Neutrophil (primary cell): ENCODE measurements around the gene FGF14.

ENCODE experiments used
- H3K27ac ChIP-seq: fragments of 200-600 bp; sonication (generic); 2 replicates; pipeline ENCODE4 v1.5.1; 2016; ENCODE audit warnings: mild to moderate bottlenecking, moderate library complexity
- H3K27me3 ChIP-seq: fragments of 200-600 bp; sonication (generic); 2 replicates; pipeline ENCODE4 v1.6.0; 2016; ENCODE audit warnings: mild to moderate bottlenecking
- H3K36me3 ChIP-seq: fragments of 200-600 bp; sonication (generic); 2 replicates; pipeline ENCODE4 v1.5.1; 2017
- H3K4me1 ChIP-seq, 2 experiments: fragments of 200-600 bp in 1 of 2; sonication (generic) in 1 of 2; 1 replicate in 1 of 2; 2 replicates in 1 of 2; pipeline versions ENCODE4 v1.5.1 to v1.6.1; 2013 to 2016; ENCODE audit warnings: low read depth in 1 of 2, low read length in 1 of 2, mild to moderate bottlenecking in 1 of 2, moderate library complexity in 1 of 2; ENCODE audit not compliant: control insufficient read depth in 1 of 2, insufficient read depth in 1 of 2
- H3K4me3 ChIP-seq, 2 experiments: fragments of 200-600 bp in 1 of 2; sonication (generic) in 1 of 2; 1 replicate in 1 of 2; 2 replicates in 1 of 2; pipeline ENCODE4 v1.5.1; 2013 to 2016; ENCODE audit warnings: low read depth in 1 of 2, low read length in 1 of 2, mild to moderate bottlenecking in 1 of 2, moderate library complexity in 1 of 2
- H3K9me3 ChIP-seq: fragments of 200-600 bp; sonication (generic); 2 replicates; pipeline ENCODE4 v1.5.1; 2016
- TF ChIP-seq, protein P1 (sequence below): fragments of 200-600 bp; sonication (generic); IDR thresholded peaks from 2 replicates; pipeline ENCODE4 v1.5.1; 2016; ENCODE audit warnings: antibody characterized with exemption

FGF14 gene

DNA sequence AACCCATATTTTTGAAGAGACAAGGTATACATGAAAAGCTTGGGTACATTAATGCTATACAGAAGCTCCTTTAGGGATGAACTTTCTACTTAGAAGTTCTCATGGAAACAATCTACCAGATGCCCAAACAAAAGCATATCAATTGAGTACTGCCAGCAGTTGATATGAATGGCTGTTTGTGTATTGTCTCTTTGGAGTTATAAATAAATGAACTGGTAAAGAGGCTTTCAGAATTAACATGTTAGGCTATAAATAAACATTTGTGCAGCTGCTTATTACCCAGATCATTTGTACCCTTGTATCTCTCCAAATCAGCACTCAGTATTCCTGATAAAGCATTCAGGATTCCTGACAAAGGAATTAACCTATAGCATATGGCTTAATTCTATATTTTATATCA is 418.9 kb downstream of the FGF14 start:
- TF ChIP-seq, protein P1, sequence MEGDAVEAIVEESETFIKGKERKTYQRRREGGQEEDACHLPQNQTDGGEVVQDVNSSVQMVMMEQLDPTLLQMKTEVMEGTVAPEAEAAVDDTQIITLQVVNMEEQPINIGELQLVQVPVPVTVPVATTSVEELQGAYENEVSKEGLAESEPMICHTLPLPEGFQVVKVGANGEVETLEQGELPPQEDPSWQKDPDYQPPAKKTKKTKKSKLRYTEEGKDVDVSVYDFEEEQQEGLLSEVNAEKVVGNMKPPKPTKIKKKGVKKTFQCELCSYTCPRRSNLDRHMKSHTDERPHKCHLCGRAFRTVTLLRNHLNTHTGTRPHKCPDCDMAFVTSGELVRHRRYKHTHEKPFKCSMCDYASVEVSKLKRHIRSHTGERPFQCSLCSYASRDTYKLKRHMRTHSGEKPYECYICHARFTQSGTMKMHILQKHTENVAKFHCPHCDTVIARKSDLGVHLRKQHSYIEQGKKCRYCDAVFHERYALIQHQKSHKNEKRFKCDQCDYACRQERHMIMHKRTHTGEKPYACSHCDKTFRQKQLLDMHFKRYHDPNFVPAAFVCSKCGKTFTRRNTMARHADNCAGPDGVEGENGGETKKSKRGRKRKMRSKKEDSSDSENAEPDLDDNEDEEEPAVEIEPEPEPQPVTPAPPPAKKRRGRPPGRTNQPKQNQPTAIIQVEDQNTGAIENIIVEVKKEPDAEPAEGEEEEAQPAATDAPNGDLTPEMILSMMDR: no peak
- Histone ChIP-seq H3K9me3 (no peaks in the 10 kb centered on the region), H3K27me3 (no peaks in the 10 kb centered on the region), H3K36me3 (no peaks in the 10 kb centered on the region), H3K4me1 (no peaks in the 10 kb centered on the region), H3K27ac (no peak overlapping the region), H3K4me3 (no peak overlapping the region)

DNA sequence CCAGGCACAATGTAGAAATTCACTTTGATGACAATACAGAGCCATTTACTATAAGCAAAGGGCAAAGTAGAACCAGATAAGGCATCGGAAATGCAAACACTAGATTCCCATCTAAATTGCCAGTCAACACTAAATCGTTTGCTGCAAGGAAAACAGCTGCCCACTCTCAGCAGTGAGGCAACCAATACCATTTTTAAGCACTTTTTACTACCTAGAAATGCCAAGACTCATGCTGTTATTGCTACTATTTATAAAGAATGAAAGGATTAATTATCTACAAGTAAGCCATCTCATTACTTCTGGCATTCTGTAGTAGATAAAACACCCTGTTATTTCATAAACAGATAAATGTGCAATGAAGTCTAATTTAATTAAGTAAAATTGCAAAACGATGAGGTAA is 422.0 kb downstream of the FGF14 start:
- H3K27ac ChIP-seq: no peak overlapping the region
- no peaks in the 10 kb centered on the region for H3K4me1 ChIP-seq
- H3K9me3 ChIP-seq: no peaks in the 10 kb centered on the region
- no peak overlapping the region for H3K4me3 ChIP-seq
- H3K36me3 ChIP-seq: no peaks in the 10 kb centered on the region
- no peaks in the 10 kb centered on the region for H3K27me3 ChIP-seq
- TF ChIP-seq, protein P1: no peak

DNA sequence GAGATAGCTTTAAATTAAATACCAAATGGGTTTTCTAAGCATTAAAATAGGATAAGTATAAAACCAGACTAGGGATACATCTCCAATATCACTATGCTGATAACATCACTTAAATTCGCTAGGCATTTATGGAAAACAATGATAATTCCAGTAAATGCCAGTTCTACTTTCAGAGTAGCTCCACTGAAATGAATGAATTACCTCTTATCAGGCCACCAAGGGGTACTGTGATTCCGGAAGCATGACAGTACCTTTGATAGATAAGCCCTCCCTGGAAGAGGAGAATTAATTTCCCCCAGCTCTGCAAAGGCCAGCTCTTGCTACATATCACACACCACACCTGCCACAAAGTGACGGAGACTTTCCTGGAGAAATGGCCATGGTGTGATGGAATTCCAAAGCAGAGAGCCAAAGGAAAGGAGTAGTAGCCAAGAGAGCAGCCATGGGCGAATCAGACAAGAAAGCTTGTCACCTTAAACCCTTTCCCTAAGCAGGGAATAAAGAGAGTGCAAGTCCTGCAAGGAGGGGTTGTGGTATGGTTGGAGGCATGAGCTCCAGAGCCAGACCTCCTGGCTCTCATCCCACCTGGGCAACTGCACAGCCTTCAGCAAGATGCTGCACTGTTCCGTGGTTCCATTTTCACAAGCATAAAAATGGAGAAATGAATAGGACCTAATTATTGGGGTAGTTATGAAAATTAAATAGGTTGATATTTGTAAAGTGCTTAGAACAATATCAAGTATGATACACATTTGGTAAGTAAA is 423.1 kb downstream of the FGF14 start:
- no peaks in the 10 kb centered on the region for H3K4me1 ChIP-seq
- H3K27me3 ChIP-seq: no peaks in the 10 kb centered on the region
- no peak overlapping the region for H3K27ac ChIP-seq
- TF ChIP-seq, protein P1: no peak
- no peak overlapping the region for H3K4me3 ChIP-seq
- no peaks in the 10 kb centered on the region for H3K36me3 ChIP-seq
- H3K9me3 ChIP-seq: no peaks in the 10 kb centered on the region

DNA sequence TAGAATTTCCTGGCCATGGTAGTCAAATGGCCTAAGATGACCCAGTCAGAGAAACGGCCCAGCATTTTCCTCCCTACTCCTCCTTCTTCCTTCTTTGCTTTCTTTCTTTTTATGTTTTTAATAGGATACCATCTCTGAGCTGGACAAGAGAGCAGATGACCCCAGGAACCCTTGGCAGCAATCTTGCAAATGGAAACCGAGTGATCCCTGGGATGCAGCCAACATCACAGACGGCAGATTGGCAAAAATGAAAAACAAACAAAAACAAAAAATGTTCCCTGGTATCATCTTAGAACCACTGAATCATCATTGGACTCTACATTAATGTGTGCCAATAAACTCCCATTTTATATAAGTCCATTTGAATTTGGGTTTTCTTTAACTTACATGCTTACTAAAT is 424.4 kb downstream of the FGF14 start:
- Histone ChIP-seq H3K27me3 (no peaks in the 10 kb centered on the region), H3K27ac (no peak overlapping the region), H3K9me3 (no peaks in the 10 kb centered on the region), H3K4me1 (no peaks in the 10 kb centered on the region), H3K36me3 (no peaks in the 10 kb centered on the region), H3K4me3 (no peak overlapping the region)
- TF ChIP-seq, protein P1: no peak

DNA sequence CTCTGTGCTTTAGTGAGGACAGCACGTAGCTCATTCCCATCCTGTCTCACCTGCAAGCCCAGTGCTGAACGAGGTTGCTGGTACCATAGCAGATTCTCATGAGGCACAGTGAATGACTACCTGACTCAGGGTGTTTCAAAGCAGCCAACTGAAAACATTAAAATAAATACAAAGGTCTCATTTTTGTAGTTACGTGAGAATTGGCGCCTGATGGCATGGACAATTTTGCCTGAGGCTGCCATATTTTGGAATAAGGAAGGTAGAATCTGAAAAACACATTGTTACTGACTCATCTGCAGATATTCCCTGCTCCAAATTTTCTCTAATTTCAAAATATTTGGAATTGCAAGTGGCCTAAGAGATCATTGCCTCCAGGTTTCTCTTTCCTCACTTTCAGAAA is 429.7 kb downstream of the FGF14 start:
- H3K27ac ChIP-seq: no peak overlapping the region
- no peaks in the 10 kb centered on the region for H3K27me3 ChIP-seq
- no peaks in the 10 kb centered on the region for H3K9me3 ChIP-seq
- H3K36me3 ChIP-seq: no peaks in the 10 kb centered on the region
- no peak overlapping the region for H3K4me3 ChIP-seq
- H3K4me1 ChIP-seq: no peaks in the 10 kb centered on the region
- TF ChIP-seq, protein P1: no peak
